ENCODE data around the gene TBPL1. TPM values are rescaled to one million over a fixed set of nuclear protein-coding genes. Genes with fewer than 3 reads are reported as not detected.

Gene TBPL1
- total and polyA plus RNA-seq, 8 donors = 6.5 to 20.6 (median 10.1) TPM

- Histone ChIP-seq H3K4me1 (no peaks in the 10 kb centered on the region), H3K9me3 (no peaks in the 10 kb centered on the region), H3K27me3 (no peaks in the 10 kb centered on the region), H3K4me3 (no peak overlapping the region), H3K36me3 (no peaks in the 10 kb centered on the region), H3K27ac (peak overlapping the region in 3 of 4 donors; percentile 29 to 80 (median 57))
- DNase-seq (peak in 3 of 6 donors; percentile 27 to 39 (median 28)), ATAC-seq (peak; percentile 82 to 97 (median 92)), FAIRE-seq (no peak)
- intact Hi-C loops (cut with DNase I) = no loop called here
- WGBS, 2 donors = 63 to 71% methylated on average over 3 of the region's 3 CpGs
- no peak for TF ChIP-seq CTCF (IDR thresholded peaks at IDR 0.05)
These were observed 82.8 kb downstream of the TBPL1 start for GRCh38 chr6:134035823-134036296.

GRCh38 chr6:134039116-134039515 is 86.1 kb downstream of the TBPL1 start:
- ATAC-seq (no peak), DNase-seq (no peak), FAIRE-seq (no peak)
- no peaks in the 10 kb centered on the region for H3K9me3 ChIP-seq
- no peaks in the 10 kb centered on the region for H3K4me1 ChIP-seq
- no peak overlapping the region for H3K27ac ChIP-seq
- H3K27me3 ChIP-seq = no peaks in the 10 kb centered on the region
- no peaks in the 10 kb centered on the region for H3K36me3 ChIP-seq
- no peak overlapping the region for H3K4me3 ChIP-seq
- intact Hi-C loops (cut with DNase I) = no loop called here
- no peak for TF ChIP-seq CTCF (IDR thresholded peaks at IDR 0.05)
- WGBS, 2 donors = 59 to 64% methylated on average over 1 of the region's 1 CpG

Other genes with a start within 250 kb of the TBPL1 start
- gene TCF21, start 64.1 kb upstream of the TBPL1 start, total RNA-seq = 1 to 10 TPM in 1 of 6 donors, under 1 TPM in 5; 0.08 to 2.3 (median 0.63) TPM
- gene TCF21, start 64.1 kb upstream of the TBPL1 start, polyA plus RNA-seq = under 1 TPM; 0.53 to 0.77 TPM
- gene SLC2A12, start 99.4 kb downstream of the TBPL1 start, total RNA-seq = 1 to 10 TPM in 1 of 6 donors, under 1 TPM in 5; 0.19 to 1.7 (median 0.69) TPM
- 1 to 10 TPM in 1 of 2 donors, under 1 TPM in 1; 0.27 to 1.3 TPM for gene SLC2A12, start 99.4 kb downstream of the TBPL1 start, polyA plus RNA-seq